Colonic mucosa (tissue), 4 donors: ENCODE results near the gene NKAIN2. TPM values are rescaled to one million over a fixed set of nuclear protein-coding genes. Genes with fewer than 3 reads are reported as not detected.
"Not testable (repeated sequence)": the region's sequence is repeated elsewhere in the genome, so short reads cannot be mapped to it uniquely, and the experiment has no call there.

Experiments
- DNase-seq: peaks from one replicate; pipeline ENCODE4 v3.0.0-alpha.2; 2020
- H3K27ac ChIP-seq: fragments of 200-600 bp; one replicate; pipeline ENCODE4 v1.8.0; 2021
- H3K27me3 ChIP-seq: fragments of 200-600 bp; one replicate; pipeline ENCODE4 v1.8.0; 2021
- H3K36me3 ChIP-seq: fragments of 200-600 bp; one replicate; pipeline ENCODE4 v1.8.0; 2021
- H3K4me1 ChIP-seq: fragments of 200-600 bp; one replicate; pipeline ENCODE4 v1.8.0; 2021; ENCODE audit warnings: mild to moderate bottlenecking
- H3K4me3 ChIP-seq: fragments of 200-600 bp; one replicate; pipeline ENCODE4 v1.8.0; 2021
- H3K9ac ChIP-seq, 2 donors: one replicate each; pipeline ENCODE4 v1.7.0; 2013; ENCODE audit warnings: control low read depth in 2 of 2, low read depth in 2 of 2, low read length in 2 of 2
- H3K9me3 ChIP-seq: fragments of 200-600 bp; one replicate; pipeline ENCODE4 v1.8.0; 2021
- intact Hi-C: fragments of 100-400 bp; cut with DNase I; formaldehyde crosslinking; loops from one replicate; pipeline ENCODE4 v1.14.1; 2022
- total RNA-seq, 2 donors: library from RNA; stranded (reverse); fragmentation: NEBNext Ultra II Directional in 1 of 2; extraction: Animal tissue kit (Norgen Biotek cat#: 25700) in 1 of 2; gene quantifications; one replicate each; pipeline ENCODE4 v1.2.1, GENCODE V29; 2021
- TF ChIP-seq, protein P1 (sequence below): fragments of 200-600 bp; IDR thresholded peaks from one replicate; pipeline ENCODE4 v1.8.0; 2022; ENCODE audit warnings: antibody characterized with exemption, mild to moderate bottlenecking
- donor health status: healthy.
- donor health status: DM: no; HTN: no; CAD: no.
- donor health status: DM: no; HTN: no; CAD: no.

NKAIN2 gene
- total RNA-seq, 2 donors from 2014 or later, result 0.21 TPM; not detected in 1

DNA sequence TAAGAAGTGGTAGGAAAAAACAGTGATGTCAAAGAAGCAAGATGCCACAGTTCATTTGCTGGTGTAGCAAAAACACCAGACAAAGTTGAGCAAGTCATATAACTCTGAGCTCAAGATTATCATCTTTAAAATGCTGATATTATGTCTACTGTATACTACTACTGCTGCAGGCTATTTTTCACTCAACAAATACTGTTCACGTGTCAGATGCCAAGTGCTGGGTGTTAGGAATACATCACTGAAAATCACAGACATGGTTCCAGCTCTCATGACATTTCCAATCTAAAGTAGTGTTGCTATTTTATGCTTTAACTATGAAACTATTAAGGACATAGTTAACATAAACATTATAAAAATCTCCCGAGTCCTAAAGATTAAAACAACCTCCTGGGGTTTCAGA is 163.0 kb downstream of the NKAIN2 start:
- Histone ChIP-seq H3K9ac (no peak overlapping the region), H3K4me3 (no peak overlapping the region), H3K9me3 (no peaks in the 10 kb centered on the region), H3K27ac (no peak overlapping the region), H3K36me3 (no peaks in the 10 kb centered on the region), H3K27me3 (no peaks in the 10 kb centered on the region), H3K4me1 (no peaks in the 10 kb centered on the region)
- intact Hi-C loops, result no loop called here
- no peak for DNase-seq
- TF ChIP-seq, protein P1, sequence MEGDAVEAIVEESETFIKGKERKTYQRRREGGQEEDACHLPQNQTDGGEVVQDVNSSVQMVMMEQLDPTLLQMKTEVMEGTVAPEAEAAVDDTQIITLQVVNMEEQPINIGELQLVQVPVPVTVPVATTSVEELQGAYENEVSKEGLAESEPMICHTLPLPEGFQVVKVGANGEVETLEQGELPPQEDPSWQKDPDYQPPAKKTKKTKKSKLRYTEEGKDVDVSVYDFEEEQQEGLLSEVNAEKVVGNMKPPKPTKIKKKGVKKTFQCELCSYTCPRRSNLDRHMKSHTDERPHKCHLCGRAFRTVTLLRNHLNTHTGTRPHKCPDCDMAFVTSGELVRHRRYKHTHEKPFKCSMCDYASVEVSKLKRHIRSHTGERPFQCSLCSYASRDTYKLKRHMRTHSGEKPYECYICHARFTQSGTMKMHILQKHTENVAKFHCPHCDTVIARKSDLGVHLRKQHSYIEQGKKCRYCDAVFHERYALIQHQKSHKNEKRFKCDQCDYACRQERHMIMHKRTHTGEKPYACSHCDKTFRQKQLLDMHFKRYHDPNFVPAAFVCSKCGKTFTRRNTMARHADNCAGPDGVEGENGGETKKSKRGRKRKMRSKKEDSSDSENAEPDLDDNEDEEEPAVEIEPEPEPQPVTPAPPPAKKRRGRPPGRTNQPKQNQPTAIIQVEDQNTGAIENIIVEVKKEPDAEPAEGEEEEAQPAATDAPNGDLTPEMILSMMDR, result no peak

DNA sequence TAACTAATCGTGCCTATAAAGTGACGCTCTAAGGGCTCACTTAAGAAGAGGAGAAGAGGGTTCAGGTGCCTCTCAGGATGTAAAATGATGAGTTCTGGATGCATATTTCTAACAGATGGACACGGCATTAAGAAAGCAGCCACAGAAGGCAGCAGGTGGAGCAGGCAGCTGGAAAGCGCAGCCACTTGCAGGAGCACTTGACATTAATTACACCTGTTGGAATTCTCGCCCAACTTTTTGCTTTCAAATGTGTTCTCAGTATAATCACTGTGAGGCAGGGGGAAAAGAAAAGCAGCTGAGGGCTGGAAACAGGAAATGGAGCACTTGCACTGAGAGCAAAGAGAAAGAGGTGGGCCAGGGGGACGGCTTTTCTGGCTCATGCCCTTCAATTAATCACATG is 164.2 kb downstream of the NKAIN2 start:
- H3K27ac ChIP-seq, result no peak overlapping the region
- TF ChIP-seq, protein P1, result no peak
- no peaks in the 10 kb centered on the region for H3K36me3 ChIP-seq
- no peak for DNase-seq
- no peaks in the 10 kb centered on the region for H3K27me3 ChIP-seq
- no peak overlapping the region for H3K4me3 ChIP-seq
- no peaks in the 10 kb centered on the region for H3K9me3 ChIP-seq
- no peak overlapping the region for H3K9ac ChIP-seq
- intact Hi-C loops, result no loop called here
- H3K4me1 ChIP-seq, result no peaks in the 10 kb centered on the region

DNA sequence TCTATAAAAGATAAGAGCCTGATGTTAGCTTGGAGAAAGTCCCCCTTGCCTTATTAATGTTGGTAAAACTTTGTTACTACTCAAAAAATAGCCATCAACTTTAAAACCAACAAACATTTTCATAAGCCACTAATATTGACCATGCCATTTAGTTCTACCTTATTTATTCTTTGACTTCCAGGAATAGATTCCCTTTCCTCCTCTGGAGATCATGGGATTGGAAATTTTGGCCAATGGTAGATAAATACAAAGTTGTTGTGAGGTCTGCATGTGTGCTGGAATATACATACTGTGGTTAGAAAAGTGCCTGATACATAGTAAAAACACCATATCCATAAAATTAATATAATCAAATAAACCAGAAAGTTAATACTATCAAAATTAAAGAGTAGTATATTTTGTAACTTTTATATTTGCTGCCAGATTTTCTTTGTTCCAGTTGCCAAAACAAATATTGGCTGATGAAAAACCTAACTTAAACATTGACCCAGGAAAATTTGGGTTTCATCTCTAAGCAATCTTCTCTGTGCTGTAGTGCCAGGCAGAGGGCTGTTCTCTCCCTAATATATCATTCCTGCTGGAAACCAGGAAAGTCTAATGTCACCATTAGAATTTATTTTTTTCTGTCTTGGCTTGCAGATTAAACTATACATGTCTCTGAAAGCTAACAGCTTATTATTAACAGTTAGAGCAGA is 169.1 kb downstream of the NKAIN2 start:
- H3K27me3 ChIP-seq, result no peaks in the 10 kb centered on the region
- TF ChIP-seq, protein P1, result no peak
- H3K27ac ChIP-seq, result no peak overlapping the region
- no peaks in the 10 kb centered on the region for H3K36me3 ChIP-seq
- H3K4me3 ChIP-seq, result no peak overlapping the region
- DNase-seq, result no peak
- no peak overlapping the region for H3K9ac ChIP-seq
- H3K4me1 ChIP-seq, result no peaks in the 10 kb centered on the region
- intact Hi-C loops, result loop anchor here (10.0 kb wide), 1 partner anchor 588 kb away; no protein-coding TSS in a partner anchor
- H3K9me3 ChIP-seq, result no peaks in the 10 kb centered on the region

DNA sequence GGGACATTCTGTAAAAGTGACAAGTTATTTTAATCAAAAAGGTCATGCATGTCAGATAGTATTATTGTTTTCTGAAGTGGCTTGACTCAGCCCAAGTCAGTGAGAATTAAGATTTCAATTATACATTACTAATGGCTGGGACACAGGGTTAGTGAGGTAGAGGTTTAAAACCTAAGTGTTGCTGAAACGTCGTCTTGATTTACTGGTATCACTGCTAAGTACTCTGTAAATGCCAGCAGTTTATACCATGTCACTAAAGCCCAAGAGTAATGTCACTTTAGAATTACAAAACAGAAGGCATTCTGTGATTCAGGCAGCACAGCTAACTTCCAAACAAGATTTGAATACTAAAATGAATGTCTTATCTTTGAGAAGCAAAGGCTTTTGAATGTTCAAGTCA is 176.6 kb downstream of the NKAIN2 start:
- H3K9ac ChIP-seq, result no peak overlapping the region
- DNase-seq, result no peak
- no peak overlapping the region for H3K4me3 ChIP-seq
- H3K36me3 ChIP-seq, result no peaks in the 10 kb centered on the region
- no peaks in the 10 kb centered on the region for H3K27me3 ChIP-seq
- H3K4me1 ChIP-seq, result no peaks in the 10 kb centered on the region
- intact Hi-C loops, result no loop called here
- TF ChIP-seq, protein P1, result no peak
- no peaks in the 10 kb centered on the region for H3K9me3 ChIP-seq
- no peak overlapping the region for H3K27ac ChIP-seq

DNA sequence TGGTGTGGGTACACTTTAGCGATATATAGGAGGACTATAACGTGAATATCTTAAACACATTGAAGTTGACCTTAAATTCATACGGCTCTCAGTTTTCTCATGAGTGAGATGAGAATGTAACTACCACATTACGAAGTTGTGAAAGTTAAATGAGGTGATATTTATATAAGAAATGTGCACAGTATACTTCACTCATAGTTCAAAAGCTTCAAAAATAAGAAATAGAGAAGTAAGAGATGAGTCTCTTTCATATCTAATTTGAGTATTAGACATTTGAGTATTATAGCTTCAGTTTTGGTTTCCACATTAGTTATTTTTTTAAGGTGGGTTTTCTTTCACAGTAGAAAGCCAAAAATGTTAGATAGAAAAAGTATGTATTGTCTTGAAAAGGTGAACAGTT is 183.3 kb downstream of the NKAIN2 start:
- H3K4me3 ChIP-seq, result no peak overlapping the region

DNA sequence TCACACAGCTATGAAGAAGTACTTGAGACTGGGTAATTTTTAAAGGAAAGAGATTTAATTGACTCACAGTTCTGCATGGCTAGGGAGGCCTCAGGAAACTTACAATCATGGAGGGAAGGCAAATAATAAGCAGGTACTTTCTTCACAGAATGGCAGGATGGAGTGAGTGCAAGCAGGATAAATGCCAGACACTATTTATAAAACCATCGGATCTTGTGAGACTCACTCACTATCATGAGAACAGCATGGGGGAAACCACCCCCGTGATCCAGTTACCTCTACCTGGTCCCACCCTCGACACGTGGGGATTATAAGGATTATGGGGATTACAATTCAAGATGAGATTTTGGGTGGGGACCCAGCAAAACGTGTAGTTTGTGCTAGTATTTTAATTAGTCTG is 186.3 kb downstream of the NKAIN2 start:
- DNase-seq, H3K27ac ChIP-seq, H3K27me3 ChIP-seq, H3K4me3 ChIP-seq, intact Hi-C loops, H3K9ac ChIP-seq, H3K36me3 ChIP-seq, H3K9me3 ChIP-seq, H3K4me1 ChIP-seq: not testable (repeated sequence)

More for the DNA sequence above, 183.3 kb downstream of the NKAIN2 start:
- intact Hi-C loops, result no loop called here
- no peak overlapping the region for H3K9ac ChIP-seq
- no peaks in the 10 kb centered on the region for H3K4me1 ChIP-seq
- TF ChIP-seq, protein P1, result no peak
- no peaks in the 10 kb centered on the region for H3K27me3 ChIP-seq
- H3K27ac ChIP-seq, result no peak overlapping the region
- DNase-seq, result no peak
- no peaks in the 10 kb centered on the region for H3K9me3 ChIP-seq
- no peaks in the 10 kb centered on the region for H3K36me3 ChIP-seq
